Calu3 (cell line): ENCODE measurements around the gene TSEN2. TPM values are rescaled to one million over a fixed set of nuclear protein-coding genes. Genes with fewer than 3 reads are reported as not detected.
A peak's percentile ranks its signal among the peaks of the same experiment; 100 is the strongest.

Experiments used
- BruUV-seq: library from RNA; stranded (reverse); fragments of 400-500 nt; replicated peaks from 2 replicates; lab custom pipeline; 2021; lab: Mats Ljungman, UMichigan
- CTCF ChIA-PET: fragments of 300-600 bp; sonication (Branson Sonifier 250); formaldehyde crosslinking; loops from one replicate; lab custom pipeline; 2022; ENCODE audit warnings: antibody characterized with exemption; lab: Charles Lee
- DNase-seq: peaks from one replicate; pipeline ENCODE4 v3.0.0; 2022
- H3K27ac Mint-ChIP-seq: one replicate; pipeline ENCODE4 v1.8.0; 2022; ENCODE audit warnings: mixed read lengths; ENCODE audit not compliant: unreplicated experiment
- H3K27me3 Mint-ChIP-seq: one replicate; pipeline ENCODE4 v1.8.0; 2022; ENCODE audit warnings: mixed read lengths; ENCODE audit not compliant: unreplicated experiment
- H3K36me3 Mint-ChIP-seq: one replicate; pipeline ENCODE4 v1.8.0; 2022; ENCODE audit warnings: mild to moderate bottlenecking, moderate library complexity, mixed read lengths; ENCODE audit not compliant: insufficient read depth, unreplicated experiment
- H3K4me1 Mint-ChIP-seq: one replicate; pipeline ENCODE4 v1.8.0; 2022; ENCODE audit warnings: mild to moderate bottlenecking, low read depth, mixed read lengths; ENCODE audit not compliant: unreplicated experiment
- H3K4me3 Mint-ChIP-seq: one replicate; pipeline ENCODE4 v1.8.0; 2022; ENCODE audit warnings: mild to moderate bottlenecking, low read depth, moderate library complexity, mixed read lengths; ENCODE audit not compliant: unreplicated experiment
- H3K9me3 Mint-ChIP-seq: one replicate; pipeline ENCODE4 v1.8.0; 2022; ENCODE audit warnings: low read depth, mixed read lengths; ENCODE audit not compliant: unreplicated experiment
- CTCF ChIP-seq: fragments of 200-600 bp; IDR thresholded peaks from one replicate; pipeline ENCODE4 v1.8.0; 2022; ENCODE audit warnings: antibody characterized with exemption; ENCODE audit not compliant: unreplicated experiment
- intact Hi-C: fragments of 100-400 bp; cut with micrococcal nuclease; formaldehyde crosslinking; loops from one replicate; pipeline ENCODE4 v1.10.0; 2022; ENCODE audit not compliant: unreplicated experiment
- total RNA-seq: library from RNA; stranded (reverse); gene quantifications from 2 replicates; pipeline ENCODE4 v1.2.3, GENCODE V29; 2022

The TSEN2 gene
- total RNA-seq, 1 experiment from 2014 or later = 26.7 TPM

GRCh38 chr3:12557473-12558100, 73.3 kb downstream of the TSEN2 start:
- Mint-ChIP-seq H3K27ac (peak overlapping the region; percentile 84), H3K4me3 (peak overlapping the region; percentile 86), H3K27me3 (no peaks in the 10 kb centered on the region), H3K36me3 (peaks cover 26% of the 10 kb centered on the region), H3K4me1 (peaks cover 23% of the 10 kb centered on the region), H3K9me3 (no peaks in the 10 kb centered on the region)
- CTCF ChIA-PET = no interaction called here
- no TSS peak for BruUV-seq
- TF ChIP-seq CTCF = no peak
- intact Hi-C loops = no loop called here
- no peak for DNase-seq

- DNase-seq = no peak
- peaks cover 26% of the 10 kb centered on the region for H3K36me3 Mint-ChIP-seq
- no peak overlapping the region for H3K27ac Mint-ChIP-seq
- peaks cover 26% of the 10 kb centered on the region for H3K4me1 Mint-ChIP-seq
- H3K27me3 Mint-ChIP-seq = no peaks in the 10 kb centered on the region
- intact Hi-C loops = no loop called here
- BruUV-seq = TSS peak; percentile 32
- H3K4me3 Mint-ChIP-seq = peak overlapping the region; percentile 86
- no peak for TF ChIP-seq CTCF
- CTCF ChIA-PET = no interaction called here
- no peaks in the 10 kb centered on the region for H3K9me3 Mint-ChIP-seq
Observed at GRCh38 chr3:12558706-12559105, 74.4 kb downstream of the TSEN2 start.

- no peak overlapping the region for H3K4me3 Mint-ChIP-seq
- no peak for TF ChIP-seq CTCF
- no peaks in the 10 kb centered on the region for H3K27me3 Mint-ChIP-seq
- CTCF ChIA-PET = interaction anchor here (0.5 to 0.6 kb wide), 2 partner anchors 320 to 418 kb away, joined by 4 to 6 read pairs; no protein-coding TSS in a partner anchor
- no TSS peak for BruUV-seq
- peaks cover 21% of the 10 kb centered on the region for H3K36me3 Mint-ChIP-seq
- peaks cover 26% of the 10 kb centered on the region for H3K4me1 Mint-ChIP-seq
- H3K27ac Mint-ChIP-seq = no peak overlapping the region
- intact Hi-C loops = no loop called here
- no peak for DNase-seq
- no peaks in the 10 kb centered on the region for H3K9me3 Mint-ChIP-seq
Observed at GRCh38 chr3:12559520-12559919, 75.2 kb downstream of the TSEN2 start.

- no TSS peak for BruUV-seq
- Mint-ChIP-seq H3K9me3 (no peaks in the 10 kb centered on the region), H3K27ac (no peak overlapping the region), H3K4me3 (no peak overlapping the region), H3K36me3 (peaks cover 21% of the 10 kb centered on the region), H3K4me1 (peaks cover 26% of the 10 kb centered on the region), H3K27me3 (no peaks in the 10 kb centered on the region)
- intact Hi-C loops = no loop called here
- no peak for TF ChIP-seq CTCF
- no peak for DNase-seq
- CTCF ChIA-PET = no interaction called here
Observed at GRCh38 chr3:12560505-12561190, 76.4 kb downstream of the TSEN2 start.
